SU-DHL-6 (cell line): Measurements from ENCODE around the gene MRGPRF.

Source experiments
- H2AFZ ChIP-seq: fragments of 200-600 bp; sonication (generic); 2 replicates; pipeline ENCODE4 v1.6.1; 2014; ENCODE audit warnings: low read depth, mild to moderate bottlenecking, moderate library complexity, mixed read lengths, antibody characterized with exemption, low read length; ENCODE audit not compliant: severe bottlenecking
- H3F3A ChIP-seq: fragments of 200-600 bp; shearing (Covaris generic); 2 replicates; pipeline ENCODE4 v1.6.0; 2016; ENCODE audit warnings: antibody characterized with exemption, mild to moderate bottlenecking; ENCODE audit not compliant: insufficient read depth
- H3K27ac ChIP-seq: fragments of 200-600 bp; sonication (generic); 2 replicates; pipeline ENCODE4 v1.5.1; 2016; ENCODE audit warnings: low read depth, mild to moderate bottlenecking, low read length, moderate library complexity, mixed read lengths
- H3K27me3 ChIP-seq: fragments of 200-600 bp; sonication (generic), shearing (Covaris generic); 2 replicates; pipeline ENCODE4 v1.6.0; 2014; ENCODE audit warnings: mild to moderate bottlenecking, low read length
- H3K36me3 ChIP-seq: fragments of 200-600 bp; sonication (generic); 2 replicates; pipeline ENCODE4 v1.6.1; 2014; ENCODE audit warnings: mild to moderate bottlenecking, low read length, mixed read lengths
- H3K4me2 ChIP-seq: fragments of 300-600, 200-600 bp; shearing (Covaris generic), sonication (generic); 2 replicates; pipeline ENCODE4 v1.6.0; 2014; ENCODE audit warnings: low read length, low read depth, mild to moderate bottlenecking; ENCODE audit not compliant: poor library complexity, severe bottlenecking
- H3K4me3 ChIP-seq: fragments of 200-600 bp; sonication (generic); 2 replicates; pipeline ENCODE4 v1.5.1; 2014; ENCODE audit warnings: antibody characterized with exemption, low read length, mild to moderate bottlenecking, mixed read lengths; ENCODE audit not compliant: insufficient read depth, poor library complexity, severe bottlenecking
- H3K79me2 ChIP-seq: fragments of 200-600 bp; sonication (generic); 2 replicates; pipeline ENCODE4 v1.6.1; 2014; ENCODE audit warnings: mild to moderate bottlenecking, low read length, moderate library complexity; ENCODE audit not compliant: insufficient read depth
- H3K9ac ChIP-seq: fragments of 200-600 bp; sonication (generic); 2 replicates; pipeline ENCODE4 v1.7.0; 2014; ENCODE audit warnings: mild to moderate bottlenecking, low read length
- H3K9me2 ChIP-seq: fragments of 200-600 bp; sonication (generic); replicated peaks from 2 replicates; pipeline ENCODE4 v1.6.1; 2014; ENCODE audit warnings: low read length; ENCODE audit not compliant: insufficient read depth
- H3K9me3 ChIP-seq: fragments of 200-600 bp; sonication (generic); 2 replicates; pipeline ENCODE4 v1.6.1; 2014; ENCODE audit warnings: low read length, mixed read lengths; ENCODE audit not compliant: insufficient read depth
- H4K20me1 ChIP-seq: fragments of 200-600 bp; sonication (generic); 2 replicates; pipeline ENCODE4 v1.6.1; 2014; ENCODE audit warnings: low read depth, mild to moderate bottlenecking, antibody characterized with exemption, low read length, moderate library complexity, mixed read lengths
- EZH2phosphoT487 ChIP-seq: fragments of 200-600 bp; sonication (generic), shearing (Covaris generic); conservative IDR thresholded peaks from 2 replicates; pipeline ENCODE4 v1.6.1; 2018; ENCODE audit warnings: mild to moderate bottlenecking, antibody characterized with exemption, low read length, moderate library complexity, mixed read lengths
- TF ChIP-seq, protein P1 (sequence below): fragments of 200-600 bp; sonication (generic); IDR thresholded peaks from one replicate; pipeline ENCODE4 v1.5.1; 2017; ENCODE audit warnings: antibody characterized with exemption, mild to moderate bottlenecking, low read length, moderate library complexity; ENCODE audit not compliant: insufficient read depth, poor library complexity, severe bottlenecking

Gene MRGPRF

DNA sequence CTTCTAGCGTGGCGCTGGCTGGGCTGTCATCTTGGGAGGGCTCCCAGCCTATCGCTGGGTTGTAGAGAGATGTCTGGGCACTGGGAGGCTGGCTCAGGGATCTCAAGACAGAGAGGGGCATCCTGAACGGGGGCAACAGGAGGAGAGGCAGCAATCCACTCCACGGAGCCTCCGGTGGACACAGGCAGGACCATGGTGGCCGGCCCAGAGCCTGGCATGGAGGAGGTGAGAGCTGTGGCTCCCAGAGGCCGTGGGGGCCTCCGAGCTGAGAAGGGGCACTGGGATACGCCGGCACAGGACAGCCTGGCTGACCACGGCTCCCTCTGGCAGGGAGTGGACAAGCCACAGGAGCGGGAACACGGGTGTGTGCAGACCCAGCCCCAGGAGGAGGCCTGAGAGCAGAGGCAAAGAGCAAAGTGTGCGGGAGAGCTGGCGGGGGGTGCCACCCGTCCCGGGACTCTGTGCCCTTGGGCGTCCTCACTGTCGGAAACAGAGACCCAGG lies 9.1 kb downstream of the MRGPRF start:
- no peak overlapping the region for H2AFZ ChIP-seq
- no peaks in the 10 kb centered on the region for H4K20me1 ChIP-seq
- H3F3A ChIP-seq: no peaks in the 10 kb centered on the region
- no peak overlapping the region for H3K27ac ChIP-seq
- H3K4me3 ChIP-seq: no peak overlapping the region
- no peak for TF ChIP-seq EZH2phosphoT487
- TF ChIP-seq, protein P1, sequence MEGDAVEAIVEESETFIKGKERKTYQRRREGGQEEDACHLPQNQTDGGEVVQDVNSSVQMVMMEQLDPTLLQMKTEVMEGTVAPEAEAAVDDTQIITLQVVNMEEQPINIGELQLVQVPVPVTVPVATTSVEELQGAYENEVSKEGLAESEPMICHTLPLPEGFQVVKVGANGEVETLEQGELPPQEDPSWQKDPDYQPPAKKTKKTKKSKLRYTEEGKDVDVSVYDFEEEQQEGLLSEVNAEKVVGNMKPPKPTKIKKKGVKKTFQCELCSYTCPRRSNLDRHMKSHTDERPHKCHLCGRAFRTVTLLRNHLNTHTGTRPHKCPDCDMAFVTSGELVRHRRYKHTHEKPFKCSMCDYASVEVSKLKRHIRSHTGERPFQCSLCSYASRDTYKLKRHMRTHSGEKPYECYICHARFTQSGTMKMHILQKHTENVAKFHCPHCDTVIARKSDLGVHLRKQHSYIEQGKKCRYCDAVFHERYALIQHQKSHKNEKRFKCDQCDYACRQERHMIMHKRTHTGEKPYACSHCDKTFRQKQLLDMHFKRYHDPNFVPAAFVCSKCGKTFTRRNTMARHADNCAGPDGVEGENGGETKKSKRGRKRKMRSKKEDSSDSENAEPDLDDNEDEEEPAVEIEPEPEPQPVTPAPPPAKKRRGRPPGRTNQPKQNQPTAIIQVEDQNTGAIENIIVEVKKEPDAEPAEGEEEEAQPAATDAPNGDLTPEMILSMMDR: no peak
- no peaks in the 10 kb centered on the region for H3K27me3 ChIP-seq
- no peaks in the 10 kb centered on the region for H3K36me3 ChIP-seq
- H3K4me2 ChIP-seq: no peak overlapping the region
- no peaks in the 10 kb centered on the region for H3K9me3 ChIP-seq
- H3K79me2 ChIP-seq: no peaks in the 10 kb centered on the region
- no peaks in the 10 kb centered on the region for H3K9me2 ChIP-seq
- no peak overlapping the region for H3K9ac ChIP-seq

DNA sequence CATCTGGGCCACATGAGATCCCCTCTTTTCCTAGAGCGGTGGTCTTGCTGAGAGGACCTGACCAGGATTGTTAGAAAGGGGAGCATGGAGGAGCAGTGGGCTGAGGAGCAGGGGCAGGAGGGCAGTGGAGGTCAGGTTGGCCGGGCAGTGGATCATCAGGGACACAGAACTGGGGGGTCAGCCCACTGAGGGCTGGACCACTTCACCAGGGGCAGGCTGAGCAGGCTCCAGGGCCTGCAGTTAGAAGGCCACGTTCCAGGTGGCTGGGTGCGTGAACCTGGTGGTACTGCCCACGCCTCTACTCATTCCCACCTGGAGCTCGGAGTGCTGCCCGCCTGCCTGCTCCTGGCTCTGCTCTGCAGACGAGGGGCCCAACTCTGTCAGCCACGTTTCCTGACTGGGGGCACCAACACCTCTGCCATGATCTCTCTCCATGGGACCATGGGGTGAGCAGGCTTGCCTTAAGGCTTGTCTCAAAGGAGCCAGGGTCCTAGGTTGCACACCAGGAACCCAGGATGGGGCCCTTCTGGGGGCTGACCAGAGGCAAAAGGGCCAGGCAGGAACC lies 9.7 kb downstream of the MRGPRF start:
- Histone ChIP-seq H3K4me2 (no peak overlapping the region), H3K9me3 (no peaks in the 10 kb centered on the region), H3K9ac (no peak overlapping the region), H3K27ac (no peak overlapping the region), H4K20me1 (no peaks in the 10 kb centered on the region), H3K79me2 (no peaks in the 10 kb centered on the region), H3F3A (no peaks in the 10 kb centered on the region), H2AFZ (no peak overlapping the region), H3K36me3 (no peaks in the 10 kb centered on the region), H3K4me3 (no peak overlapping the region), H3K9me2 (no peaks in the 10 kb centered on the region), H3K27me3 (no peaks in the 10 kb centered on the region)
- TF ChIP-seq, protein P1: no peak
- TF ChIP-seq EZH2phosphoT487: no peak

DNA sequence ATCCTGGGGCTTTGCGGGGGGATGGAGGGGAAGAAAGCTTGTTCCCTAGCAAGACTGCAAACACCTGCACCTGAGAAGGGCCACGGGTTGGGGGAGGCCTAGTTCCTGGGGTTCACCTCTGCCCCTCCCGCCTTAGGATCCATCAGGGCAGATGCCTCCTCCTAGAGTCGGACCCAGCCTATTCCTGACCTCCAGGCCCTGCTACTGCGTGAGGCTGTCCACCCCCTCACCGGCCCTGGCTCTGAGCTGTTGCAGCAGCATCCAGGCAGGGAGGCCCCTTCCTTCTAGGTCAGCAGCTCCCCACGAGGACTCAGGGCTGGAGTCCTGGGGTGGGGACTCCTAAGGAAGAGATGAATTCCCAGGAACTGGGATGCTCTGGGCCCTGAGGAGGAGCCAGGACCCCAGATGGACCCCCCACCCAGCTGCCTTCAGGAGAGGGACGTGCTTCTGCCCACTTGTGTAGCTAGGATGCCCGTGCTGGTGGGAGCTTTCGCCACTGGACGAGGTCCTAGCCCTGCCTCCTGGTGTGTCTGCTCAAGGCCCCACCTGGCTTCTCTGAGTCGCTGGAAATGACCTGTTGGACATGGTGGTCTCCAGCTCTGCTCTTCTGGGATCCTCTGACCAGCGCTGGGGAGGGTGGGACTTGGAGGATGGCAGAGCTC lies 10.3 kb downstream of the MRGPRF start:
- H3K4me2 ChIP-seq: no peak overlapping the region
- H3K9me2 ChIP-seq: no peaks in the 10 kb centered on the region
- no peak overlapping the region for H2AFZ ChIP-seq
- H3K79me2 ChIP-seq: no peaks in the 10 kb centered on the region
- no peaks in the 10 kb centered on the region for H3K27me3 ChIP-seq
- H3F3A ChIP-seq: no peaks in the 10 kb centered on the region
- TF ChIP-seq, protein P1: no peak
- no peak for TF ChIP-seq EZH2phosphoT487
- no peak overlapping the region for H3K9ac ChIP-seq
- no peak overlapping the region for H3K27ac ChIP-seq
- no peaks in the 10 kb centered on the region for H3K36me3 ChIP-seq
- no peaks in the 10 kb centered on the region for H3K9me3 ChIP-seq
- H3K4me3 ChIP-seq: no peak overlapping the region
- H4K20me1 ChIP-seq: no peaks in the 10 kb centered on the region
